GM18907 (cell line): ENCODE measurements around the gene DHDH.

ENCODE experiments used
- ATAC-seq: cut with Tn5 transposase; IDR thresholded peaks from one replicate; pipeline ENCODE4 v1.9.1; 2021; ENCODE audit warnings: mild to moderate bottlenecking, moderate library complexity; ENCODE audit not compliant: unreplicated experiment

DHDH gene

DNA sequence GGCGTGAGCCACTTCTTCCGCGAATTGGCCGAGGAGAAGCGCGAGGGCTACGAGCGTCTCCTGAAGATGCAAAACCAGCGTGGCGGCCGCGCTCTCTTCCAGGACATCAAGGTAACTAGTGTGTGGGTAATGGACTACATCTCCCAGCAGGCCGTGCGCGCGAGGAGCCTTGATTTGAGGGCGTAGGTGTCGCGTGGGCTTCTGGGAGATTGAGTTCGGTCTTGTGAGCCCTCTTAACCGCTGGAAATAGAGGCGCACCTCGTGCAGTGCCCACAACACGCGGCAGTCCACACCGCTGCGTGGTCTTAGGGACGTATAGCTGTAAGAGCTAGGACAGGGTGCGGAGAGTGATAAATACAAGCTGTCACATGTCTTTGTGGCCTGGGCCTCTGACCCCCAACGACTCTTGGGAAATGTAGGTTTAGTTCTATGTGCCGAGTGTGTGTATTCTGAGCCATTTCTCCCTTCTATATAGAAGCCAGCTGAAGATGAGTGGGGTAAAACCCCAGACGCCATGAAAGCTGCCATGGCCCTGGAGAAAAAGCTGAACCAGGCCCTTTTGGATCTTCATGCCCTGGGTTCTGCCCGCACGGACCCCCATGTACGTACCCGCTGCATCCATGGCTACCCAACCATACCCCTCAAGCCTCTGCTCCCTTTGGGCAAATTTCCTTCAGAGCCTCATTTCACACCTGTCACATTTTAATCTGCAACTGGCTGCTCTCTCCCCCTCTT is 32.5 kb downstream of the DHDH start:
- ATAC-seq = peak; percentile 20

DNA sequence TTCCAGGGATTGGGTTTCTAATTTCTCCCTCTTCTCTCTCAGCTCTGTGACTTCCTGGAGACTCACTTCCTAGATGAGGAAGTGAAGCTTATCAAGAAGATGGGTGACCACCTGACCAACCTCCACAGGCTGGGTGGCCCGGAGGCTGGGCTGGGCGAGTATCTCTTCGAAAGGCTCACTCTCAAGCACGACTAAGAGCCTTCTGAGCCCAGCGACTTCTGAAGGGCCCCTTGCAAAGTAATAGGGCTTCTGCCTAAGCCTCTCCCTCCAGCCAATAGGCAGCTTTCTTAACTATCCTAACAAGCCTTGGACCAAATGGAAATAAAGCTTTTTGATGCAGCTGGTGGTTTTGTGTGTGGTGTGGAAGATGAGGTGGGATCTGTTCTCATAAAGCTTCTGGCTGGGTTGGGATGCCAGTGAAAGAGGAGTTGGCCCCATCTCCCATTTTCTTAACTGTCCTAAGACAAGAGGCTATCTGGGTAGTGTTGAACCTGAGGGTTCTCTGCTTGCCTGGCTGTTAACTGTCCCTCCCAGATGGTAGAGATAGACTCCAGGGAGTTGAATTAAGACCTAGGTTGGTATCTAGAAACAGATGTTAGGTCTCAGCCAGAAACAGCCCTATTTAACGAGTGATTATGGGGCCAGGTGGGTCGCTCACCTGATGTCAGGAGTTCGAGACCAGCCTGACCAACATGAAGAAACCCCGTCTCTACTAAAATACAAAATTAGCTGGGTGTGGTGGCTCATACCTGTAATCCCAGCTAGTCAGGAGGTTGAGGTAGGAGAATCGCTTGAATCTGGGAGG is 33.2 kb downstream of the DHDH start:
- ATAC-seq = no peak

DNA sequence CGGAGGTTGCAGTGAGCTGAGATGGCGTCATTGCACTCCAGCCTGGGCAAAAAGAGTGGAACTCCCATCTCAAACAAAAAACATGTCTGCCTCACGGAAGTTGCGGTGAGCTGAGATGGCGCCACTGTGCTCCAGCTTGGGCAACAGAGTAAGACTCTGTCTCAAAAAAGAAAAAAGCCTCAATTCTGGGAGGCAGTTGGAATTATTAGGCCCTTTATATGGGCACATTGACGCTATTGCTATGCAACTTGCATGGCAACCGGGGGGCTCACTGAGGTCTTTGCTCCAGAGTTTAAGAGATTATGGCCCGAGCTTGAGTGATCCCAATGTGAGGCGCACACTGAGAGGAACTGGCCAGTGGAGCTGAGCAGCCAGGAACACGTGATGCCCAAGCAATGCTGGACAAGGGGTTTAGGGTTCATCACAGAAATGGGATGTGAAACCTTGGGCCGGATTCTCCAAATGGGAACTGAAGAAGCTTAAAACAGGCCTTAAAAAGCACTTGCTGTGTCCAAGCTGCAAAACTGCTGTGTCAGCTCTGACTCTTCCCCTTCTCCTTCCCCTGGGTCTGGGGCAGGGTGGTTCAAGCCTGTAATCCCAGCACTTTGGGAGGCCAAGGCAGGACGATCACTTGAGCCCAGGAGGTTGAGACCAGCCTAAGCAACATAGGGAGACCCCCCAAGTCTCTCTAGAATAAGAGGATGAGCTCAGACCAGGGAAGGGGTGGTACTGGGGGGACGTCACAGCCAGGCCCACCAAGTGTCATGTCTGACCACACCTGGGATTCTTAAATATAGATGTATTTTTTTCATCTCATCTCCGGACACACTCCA is 34.1 kb downstream of the DHDH start:
- no peak for ATAC-seq

DNA sequence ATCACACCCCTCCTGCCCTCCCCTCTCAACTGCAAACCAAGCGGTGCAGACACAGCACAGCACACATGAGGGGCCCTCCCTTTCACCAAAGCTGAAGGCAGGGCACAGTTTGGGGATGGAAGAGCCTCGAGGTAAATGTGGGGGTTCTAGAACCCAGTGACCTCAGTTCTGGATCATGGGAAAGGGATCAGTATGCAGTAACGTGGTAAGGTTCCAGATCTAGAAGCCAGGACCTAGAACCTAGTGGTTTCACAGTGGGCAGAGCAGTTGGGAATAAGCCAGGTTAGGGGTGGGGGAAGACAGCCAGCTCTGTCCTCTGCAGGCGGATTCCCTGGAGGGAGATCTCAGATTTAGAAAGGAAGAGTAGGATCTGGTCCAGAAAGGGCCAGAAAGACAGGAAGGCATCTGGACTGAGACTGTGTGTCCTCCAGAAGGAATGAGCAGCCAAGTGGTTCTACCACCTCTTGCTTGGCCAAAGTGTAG is 34.7 kb downstream of the DHDH start:
- ATAC-seq = no peak

DNA sequence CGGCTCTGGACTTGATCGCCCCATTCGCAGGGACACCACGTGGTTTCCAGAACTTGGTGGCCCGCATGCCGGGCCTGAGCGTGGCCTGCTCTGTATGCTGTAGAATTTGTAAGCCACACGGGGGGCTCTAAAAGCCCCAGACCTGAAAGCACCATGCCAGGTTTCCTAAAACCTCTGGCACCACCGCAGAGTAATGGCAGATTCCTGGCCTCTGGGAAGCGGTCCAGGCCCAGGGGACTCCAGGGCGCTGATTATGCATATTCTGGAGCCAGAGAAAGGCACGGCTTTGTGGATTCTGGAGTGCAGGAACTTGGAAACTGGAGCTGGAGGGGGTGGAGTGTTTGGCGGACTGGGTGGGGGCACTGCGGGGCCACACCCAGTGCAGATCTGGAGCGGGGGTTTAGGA is 35.3 kb downstream of the DHDH start:
- ATAC-seq = no peak

DNA sequence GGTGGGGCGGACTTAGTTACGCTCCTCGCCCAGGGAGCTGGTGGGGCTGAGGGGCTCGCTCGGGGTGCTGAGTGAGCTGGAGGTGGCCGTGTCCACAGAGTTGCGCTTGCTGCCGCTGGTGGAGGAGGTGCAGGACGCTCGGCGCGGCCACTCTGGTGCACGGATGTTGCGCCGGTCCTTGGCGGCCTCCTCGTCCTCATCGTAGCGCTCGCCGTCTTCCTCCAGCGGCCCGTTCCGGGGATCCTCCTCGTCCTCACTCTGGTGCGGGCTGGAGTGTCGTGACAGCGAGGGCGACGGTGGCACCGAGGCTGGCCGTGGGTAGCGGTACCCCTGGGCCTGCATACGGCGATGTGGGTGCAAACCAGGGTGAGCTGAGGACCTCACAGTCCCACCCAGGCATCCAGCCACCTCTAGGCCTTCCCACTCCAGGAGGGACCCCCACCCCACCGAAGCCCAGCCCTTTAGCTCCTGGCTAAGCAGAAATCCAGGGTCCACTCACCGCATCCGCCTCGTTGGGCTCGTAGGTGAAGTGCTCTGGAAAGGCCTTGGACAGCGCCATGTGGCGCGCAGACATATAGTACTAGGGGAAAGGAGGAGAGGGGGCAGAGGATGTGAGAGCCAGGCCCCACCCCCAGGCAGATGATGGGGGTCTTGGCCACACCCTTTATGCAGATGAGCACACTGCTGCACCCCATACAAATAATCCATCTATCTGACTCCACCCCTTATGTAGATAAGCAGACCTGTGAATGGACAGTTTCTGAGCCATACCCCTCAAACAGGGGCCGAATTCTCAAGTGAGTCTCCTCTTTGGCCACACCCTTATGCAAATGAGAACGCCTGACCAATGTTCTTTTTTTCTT is 36.0 kb downstream of the DHDH start:
- no peak for ATAC-seq

DNA sequence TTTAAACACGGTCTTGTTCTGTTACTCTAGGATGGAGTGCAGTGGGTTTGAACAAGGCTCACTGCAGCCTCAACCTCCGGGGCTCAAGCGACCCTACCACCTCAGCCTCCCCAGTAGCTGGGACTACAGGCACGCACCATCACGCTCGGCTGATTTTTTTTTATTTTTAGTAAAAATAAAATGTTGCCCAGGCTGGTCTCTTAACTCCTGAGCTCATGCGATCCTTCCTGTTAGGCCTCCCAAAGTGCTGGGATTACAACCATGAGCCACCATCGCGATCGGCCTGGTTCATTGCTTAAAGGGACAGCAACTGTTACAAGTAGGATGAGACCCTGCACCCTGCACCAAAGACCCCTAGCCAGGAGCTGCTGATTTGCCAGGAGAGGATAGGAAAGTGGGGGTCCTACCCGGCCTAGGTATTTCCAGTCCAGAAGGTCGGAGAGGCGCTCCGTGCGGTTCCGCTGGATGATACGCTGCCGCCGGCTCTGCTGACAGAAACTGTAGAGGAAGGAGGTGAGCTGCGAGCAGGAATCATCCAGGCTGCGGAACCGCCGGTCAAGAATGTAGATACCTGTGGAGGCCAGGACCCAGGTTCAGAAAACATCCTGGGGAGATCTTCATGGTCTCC is 36.8 kb downstream of the DHDH start:
- no peak for ATAC-seq

DNA sequence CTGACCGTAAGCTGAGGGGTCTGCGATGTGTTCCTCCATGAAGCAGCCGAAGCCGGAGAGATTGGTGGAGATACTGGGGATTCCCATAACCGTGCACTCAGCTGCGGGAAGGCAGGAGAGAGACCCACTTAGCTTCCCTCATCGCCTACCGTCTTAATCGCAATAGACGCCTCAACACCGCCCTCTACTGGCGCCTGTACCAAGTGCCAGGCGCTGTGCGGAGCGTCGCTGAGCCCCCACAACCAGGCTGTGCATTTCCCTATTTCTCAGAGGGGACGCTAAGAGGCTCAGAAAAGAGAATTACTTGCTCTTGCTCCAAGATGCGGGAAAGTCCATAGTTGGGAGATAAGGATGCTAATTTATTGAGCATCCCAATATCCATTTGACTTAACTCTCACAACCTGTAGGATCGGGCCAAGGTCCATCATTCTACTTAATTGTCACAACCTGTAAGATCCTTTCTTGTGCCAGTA is 37.5 kb downstream of the DHDH start:
- ATAC-seq = no peak

DNA sequence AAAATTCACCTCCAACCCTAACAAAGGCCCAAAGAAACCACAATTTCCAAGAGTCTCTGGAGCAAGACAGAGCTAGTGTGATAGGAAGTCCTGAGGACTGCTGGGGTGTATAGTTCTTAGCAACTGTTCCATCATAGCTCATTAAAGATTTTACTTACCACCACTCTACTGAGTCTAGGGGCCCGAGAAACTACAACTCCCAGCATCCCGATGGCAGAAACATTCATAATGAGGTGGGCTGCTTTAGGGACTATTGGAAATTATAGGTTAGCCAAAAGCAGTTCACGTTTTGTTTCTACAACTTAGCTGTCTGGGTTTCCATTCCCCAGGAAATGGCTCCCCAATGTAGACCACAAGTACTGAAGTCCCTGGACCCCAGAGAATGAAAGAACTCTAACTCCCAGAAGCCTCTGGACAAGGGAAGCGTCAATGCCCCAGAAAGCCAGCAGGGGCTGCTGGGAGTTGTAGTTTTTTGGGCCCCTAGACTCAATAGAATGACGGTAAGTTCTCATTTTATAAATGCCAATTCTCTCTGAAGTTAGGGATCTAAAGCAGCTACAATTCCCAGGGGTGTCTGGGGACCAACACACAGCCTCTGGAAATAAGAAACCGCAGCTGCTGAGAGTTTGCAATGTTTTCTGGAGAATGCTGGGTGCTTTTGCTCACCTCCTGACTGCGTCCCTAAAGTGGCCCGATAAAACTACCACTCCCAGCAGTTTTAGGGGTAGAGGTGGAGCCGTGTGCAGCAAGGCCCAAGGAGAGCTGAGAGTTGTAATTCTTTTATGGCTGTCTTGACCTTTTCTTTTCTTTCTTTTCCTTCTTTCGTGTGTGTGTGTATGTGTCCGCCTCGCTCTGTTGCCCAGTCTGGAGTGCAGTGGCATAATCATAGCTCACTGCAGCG is 42.7 kb downstream of the DHDH start:
- no peak for ATAC-seq

DNA sequence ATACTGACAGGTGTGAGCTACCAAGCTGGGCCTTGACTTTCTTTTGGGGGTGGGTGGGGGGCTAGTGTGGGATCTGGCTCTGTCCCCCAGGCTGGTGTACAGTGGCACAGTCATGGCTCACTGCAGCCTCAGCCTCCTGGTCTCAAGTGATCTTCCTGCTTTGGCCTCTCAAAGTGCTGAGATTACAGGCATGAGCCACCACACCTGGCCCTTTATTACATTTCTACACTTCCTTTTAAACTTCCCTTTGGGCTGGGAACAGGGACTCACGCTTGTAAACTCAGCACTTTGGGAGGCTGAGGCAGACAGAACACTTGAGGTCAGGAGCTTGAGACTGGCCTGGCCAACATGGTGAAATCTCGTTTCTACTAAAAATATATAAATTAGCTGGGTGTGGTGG is 43.6 kb downstream of the DHDH start:
- no peak for ATAC-seq

DNA sequence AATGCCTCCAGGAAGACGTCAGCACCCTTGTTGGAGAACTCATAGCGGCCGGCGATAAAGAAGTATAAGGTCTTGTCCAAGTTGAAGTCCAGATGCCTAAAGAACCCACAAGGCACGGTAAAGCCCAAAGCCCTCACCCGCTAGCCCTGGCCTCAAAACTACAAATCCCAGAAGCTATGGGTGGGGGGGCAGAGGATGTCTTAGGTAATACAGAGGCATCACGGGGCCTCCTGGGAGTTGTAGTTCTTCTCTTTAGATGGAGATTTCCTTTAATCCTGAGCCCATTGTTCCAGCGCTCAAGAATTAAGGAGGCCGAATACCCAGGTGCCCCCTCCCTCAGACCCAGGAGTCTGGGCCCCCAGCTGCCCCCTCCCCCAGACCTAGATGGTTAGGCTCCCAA is 48.8 kb downstream of the DHDH start:
- no peak for ATAC-seq

DNA sequence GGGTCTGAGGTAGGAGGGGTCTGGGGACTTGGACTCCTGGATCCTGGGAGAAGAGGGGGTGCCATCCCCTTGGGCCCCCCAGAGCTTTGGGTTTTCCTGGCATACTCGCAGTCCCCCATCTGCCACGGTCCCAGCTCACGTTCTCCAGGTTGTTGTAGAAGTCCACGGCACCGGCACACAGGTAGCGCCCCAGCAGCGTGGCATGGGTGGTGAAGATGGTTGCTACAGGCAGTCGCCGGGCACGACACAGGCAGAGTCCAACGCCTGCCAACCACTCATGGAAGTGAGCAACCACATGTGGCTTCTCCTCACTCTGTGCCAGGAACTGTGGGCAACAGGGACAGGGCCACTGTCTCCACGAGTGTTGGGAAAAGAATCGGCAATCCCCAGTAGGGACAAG is 52.2 kb downstream of the DHDH start:
- no peak for ATAC-seq

DNA sequence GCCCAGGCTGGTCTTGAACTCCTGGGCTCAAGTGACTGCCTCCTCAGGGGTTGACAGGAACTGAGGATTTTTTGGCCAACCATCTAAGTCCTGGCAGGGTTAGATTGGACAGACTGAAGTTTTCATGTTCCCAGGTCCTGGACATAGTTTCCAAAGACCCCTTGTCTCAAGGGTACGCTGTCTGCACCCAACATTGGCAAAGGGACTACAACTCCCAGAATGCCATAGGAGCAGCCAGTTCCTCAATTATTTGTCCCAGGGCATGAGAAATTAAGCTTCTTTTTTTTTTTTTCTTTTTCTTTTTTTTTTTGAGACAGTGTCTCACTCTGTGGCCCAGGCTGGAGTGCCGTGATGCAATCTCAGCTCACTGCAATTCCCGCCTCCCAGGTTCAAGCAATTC is 52.7 kb downstream of the DHDH start:
- ATAC-seq = no peak

DNA sequence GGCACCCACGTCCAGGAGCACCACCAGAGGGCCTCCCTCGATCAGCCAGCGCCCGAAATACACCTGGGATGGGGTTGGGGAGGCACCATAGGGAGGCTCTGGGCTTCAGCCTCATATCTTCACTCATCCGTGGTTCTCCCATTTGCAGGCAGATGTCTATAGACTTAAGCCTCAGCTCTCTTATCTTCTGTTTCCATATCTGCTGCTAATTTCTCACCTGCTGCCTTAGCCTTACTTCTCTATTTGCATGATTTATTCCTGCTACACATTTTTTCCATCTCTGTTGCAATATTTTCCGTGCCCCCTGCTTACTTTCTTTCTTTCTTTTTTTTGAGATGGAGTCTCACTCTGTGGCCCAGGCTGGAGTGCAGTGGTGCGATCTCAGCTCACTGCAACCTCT is 53.8 kb downstream of the DHDH start:
- ATAC-seq = no peak

DNA sequence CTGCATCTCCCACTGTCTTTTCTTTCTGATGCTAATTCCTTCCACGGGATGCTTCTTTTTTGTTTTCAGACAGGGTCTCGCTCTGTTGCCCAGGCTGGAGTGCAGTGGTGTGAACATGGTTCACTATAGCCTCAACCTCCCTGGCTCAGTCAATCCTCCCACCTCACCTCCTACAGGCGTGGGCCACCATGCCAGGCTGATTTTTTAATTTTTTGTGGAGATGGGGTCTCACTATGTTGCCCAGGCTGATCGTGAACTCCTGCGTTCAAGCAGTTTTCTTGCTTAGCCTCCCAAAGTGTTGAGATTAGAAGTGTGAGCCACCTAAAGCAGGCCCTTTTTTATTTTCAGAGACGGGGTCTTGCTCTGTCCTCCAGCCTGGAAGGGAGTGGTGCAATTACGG is 54.8 kb downstream of the DHDH start:
- no peak for ATAC-seq

DNA sequence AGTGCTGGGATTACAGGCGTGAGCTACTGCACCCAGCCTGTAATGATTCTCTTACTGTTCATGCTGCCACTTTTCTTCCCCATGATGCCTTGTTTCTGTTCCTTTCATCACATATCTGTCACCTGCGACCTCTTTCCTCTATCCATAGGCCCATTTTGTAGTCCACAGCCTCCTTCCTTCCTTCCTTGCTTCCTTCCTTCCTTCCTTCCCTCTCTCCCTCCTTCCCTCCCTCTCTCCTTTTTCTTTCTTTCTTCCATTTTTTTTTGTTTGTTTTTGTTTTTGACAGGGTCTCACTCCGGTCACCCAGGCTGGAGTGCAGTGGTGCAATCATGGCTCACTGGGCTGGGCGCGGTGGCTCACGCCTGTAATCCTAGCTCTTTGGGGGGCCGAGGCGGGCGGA is 55.4 kb downstream of the DHDH start:
- ATAC-seq = no peak

DNA sequence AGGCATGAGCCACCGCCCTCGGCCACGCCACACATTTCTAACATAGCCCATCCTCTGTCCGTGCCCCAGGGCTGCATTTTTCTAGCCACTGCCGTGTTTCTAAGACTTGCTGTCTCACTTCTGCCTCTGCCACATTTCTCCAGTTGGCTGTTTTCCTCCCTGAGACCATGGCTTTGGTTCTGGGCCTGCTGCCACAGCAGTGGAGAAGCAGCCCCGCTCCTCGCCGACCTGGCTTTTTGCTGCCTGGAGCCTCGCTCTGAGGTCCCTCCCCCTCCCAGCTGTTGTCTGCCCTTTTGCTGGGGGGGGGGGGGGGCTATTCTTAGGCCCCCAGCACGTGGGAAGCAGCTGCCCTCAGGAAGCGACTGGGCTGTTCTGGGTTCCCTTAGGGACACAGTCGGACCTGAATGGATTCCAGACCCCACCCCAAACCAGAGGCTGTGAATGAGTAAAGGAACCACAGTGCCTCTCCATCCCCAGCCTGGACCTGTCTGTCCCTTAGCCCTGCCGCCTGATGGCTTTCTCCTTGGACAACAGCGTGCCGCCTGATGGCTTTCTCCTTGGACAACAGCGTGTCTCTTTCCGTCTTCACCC is 56.3 kb downstream of the DHDH start:
- no peak for ATAC-seq

DNA sequence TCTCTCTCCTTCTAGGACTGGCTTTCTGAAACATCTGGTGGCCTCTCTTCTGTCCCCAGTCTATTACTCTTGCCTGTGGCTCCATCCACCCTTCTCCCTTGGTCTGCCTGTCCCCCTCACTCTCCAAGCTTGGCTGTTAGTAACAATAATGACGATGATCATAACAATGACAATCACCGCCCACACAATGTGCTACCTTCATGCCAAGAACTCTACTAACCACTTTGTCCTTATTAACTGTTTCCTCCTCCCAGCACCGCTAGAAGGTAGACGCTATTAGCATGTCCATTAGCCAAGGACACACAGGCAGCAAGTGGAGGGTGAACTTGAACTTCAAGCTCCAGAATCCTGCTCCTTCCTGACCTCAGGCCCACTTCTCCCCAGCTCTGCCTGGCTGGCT is 56.9 kb downstream of the DHDH start:
- no peak for ATAC-seq
